H1 (cell line): ENCODE measurements around the gene ZNF785. TPM values are rescaled to one million over a fixed set of nuclear protein-coding genes. Genes with fewer than 3 reads are reported as not detected.
A peak's percentile ranks its signal among the peaks of the same experiment; 100 is the strongest.

Experiments used
- CTCF ChIA-PET: fragments of 300-600 bp; sonication (Branson Sonifier 250); formaldehyde crosslinking; loops from one replicate; lab custom pipeline; 2021; ENCODE audit not compliant: partially characterized antibody; lab: Charles Lee
- POLR2A ChIA-PET: fragments of 300-600 bp; sonication (Branson Sonifier 250); formaldehyde crosslinking; loops from one replicate; lab custom pipeline; 2021; ENCODE audit warnings: inconsistent platforms; ENCODE audit not compliant: partially characterized antibody; lab: Charles Lee
- DNase-seq, 2 experiments: peaks; one replicate each; pipeline versions ENCODE4 v3.0.0 to v3.0.0-alpha.2; 2010 to 2022; ENCODE audit warnings: low spot score in 2 of 2, low read depth in 1 of 2, mixed read lengths in 1 of 2
- FAIRE-seq: peaks from 2 replicates; lab custom pipeline; 2011; peaks lifted over from hg19 to GRCh38; lab: Jason Lieb, UNC
- H2AFZ ChIP-seq: 2 replicates; pipeline ENCODE4 v1.8.1; 2012; ENCODE audit warnings: low read length, inconsistent platforms
- H2AK5ac ChIP-seq: 2 replicates; pipeline ENCODE4 v1.6.1; 2013; ENCODE audit warnings: low read depth, low read length
- H2BK120ac ChIP-seq: replicated peaks from 2 replicates; pipeline ENCODE3; 2013; ENCODE audit warnings: low read depth, low read length, inconsistent platforms
- H2BK12ac ChIP-seq: 2 replicates; pipeline ENCODE4 v1.6.1; 2013; ENCODE audit warnings: low read depth, low read length
- H2BK15ac ChIP-seq: 2 replicates; pipeline ENCODE4 v1.6.1; 2013; ENCODE audit warnings: low read length
- H2BK20ac ChIP-seq: 2 replicates; pipeline ENCODE4 v1.6.1; 2013; ENCODE audit warnings: low read length
- H2BK5ac ChIP-seq: 2 replicates; pipeline ENCODE4 v1.6.1; 2013; ENCODE audit warnings: low read depth, low read length
- H3K14ac ChIP-seq: 2 replicates; pipeline ENCODE4 v1.6.1; 2013; ENCODE audit warnings: inconsistent platforms; ENCODE audit not compliant: insufficient read length
- H3K18ac ChIP-seq: 2 replicates; pipeline ENCODE4 v1.6.1; 2013; ENCODE audit warnings: low read length; ENCODE audit errors: extremely low read depth
- H3K23ac ChIP-seq: 2 replicates; pipeline ENCODE4 v1.6.1; 2013; ENCODE audit warnings: inconsistent platforms; ENCODE audit not compliant: insufficient read length
- H3K23me2 ChIP-seq: 2 replicates; pipeline ENCODE4 v1.6.1; 2013; ENCODE audit warnings: low read depth, low read length
- H3K27ac ChIP-seq: 2 replicates; pipeline ENCODE4 v1.6.1; 2011; ENCODE audit warnings: low read depth, low read length, inconsistent platforms
- H3K27me3 ChIP-seq, 4 experiments: replicated peaks in 1 of 4; 1 replicate in 1 of 4; 2 replicates in 3 of 4; pipeline versions ENCODE4 v1.6.1 to v1.8.1; 2011 to 2013; ENCODE audit warnings: low read length in 3 of 4, mild to moderate bottlenecking in 3 of 4, inconsistent platforms in 2 of 4, mixed read lengths in 2 of 4, moderate library complexity in 1 of 4; ENCODE audit not compliant: control insufficient read depth in 3 of 4, insufficient read depth in 3 of 4; ENCODE audit errors: extremely low read depth in 1 of 4
- H3K36me3 ChIP-seq, 4 experiments: 2 replicates each; pipeline versions ENCODE4 v1.6.1 to v1.8.1; 2011 to 2013; ENCODE audit warnings: mild to moderate bottlenecking in 4 of 4, low read length in 3 of 4, moderate library complexity in 2 of 4, control low read depth in 1 of 4, inconsistent platforms in 1 of 4; ENCODE audit not compliant: insufficient read depth in 4 of 4, control insufficient read depth in 2 of 4
- H3K4ac ChIP-seq: replicated peaks from 2 replicates; pipeline ENCODE3; 2013; ENCODE audit warnings: low read length, low read depth, mixed read lengths, inconsistent platforms; ENCODE audit not compliant: insufficient read length
- H3K4me1 ChIP-seq, 4 experiments: replicated peaks in 1 of 4; 1 replicate in 1 of 4; 2 replicates in 3 of 4; pipeline versions ENCODE4 v1.6.1 to v1.8.1; 2011 to 2013; ENCODE audit warnings: low read length in 3 of 4, inconsistent platforms in 2 of 4, mixed read lengths in 1 of 4; ENCODE audit not compliant: insufficient read depth in 4 of 4, control insufficient read depth in 3 of 4
- H3K4me2 ChIP-seq, 2 experiments: 2 replicates each; pipeline versions ENCODE4 v1.6.1 to v1.8.1; 2011 to 2013; ENCODE audit warnings: low read depth in 2 of 2, low read length in 2 of 2, control low read depth in 1 of 2, inconsistent platforms in 1 of 2, mild to moderate bottlenecking in 1 of 2; ENCODE audit not compliant: insufficient read depth in 1 of 2
- H3K4me3 ChIP-seq, 4 experiments: fragments of 200-600, 300-600 bp in 1 of 4; sonication (generic), shearing (Covaris generic), sonication (Bioruptor Twin) in 1 of 4; 2 replicates each; pipeline versions ENCODE4 v1.5.1 to v1.8.1; 2011 to 2016; ENCODE audit warnings: low read length in 4 of 4, low read depth in 3 of 4, control low read depth in 2 of 4, inconsistent platforms in 2 of 4, mild to moderate bottlenecking in 2 of 4, mixed read lengths in 1 of 4, moderate library complexity in 1 of 4; ENCODE audit not compliant: insufficient read depth in 2 of 4; ENCODE audit errors: extremely low read depth in 1 of 4
- H3K56ac ChIP-seq: replicated peaks from 2 replicates; pipeline ENCODE3; 2013; ENCODE audit warnings: low read depth, mild to moderate bottlenecking, mixed read lengths, low read length, inconsistent platforms; ENCODE audit not compliant: insufficient read length
- H3K79me1 ChIP-seq: 2 replicates; pipeline ENCODE4 v1.6.1; 2013; ENCODE audit warnings: low read depth, low read length, control low read depth
- H3K79me2 ChIP-seq, 2 experiments: 2 replicates each; pipeline versions ENCODE4 v1.6.1 to v1.8.1; 2012 to 2013; ENCODE audit warnings: low read length in 2 of 2, mild to moderate bottlenecking in 2 of 2, inconsistent platforms in 1 of 2; ENCODE audit not compliant: insufficient read depth in 2 of 2, control insufficient read depth in 1 of 2
- H3K9ac ChIP-seq, 4 experiments: replicated peaks in 1 of 4; 1 replicate in 1 of 4; 2 replicates in 3 of 4; pipeline versions ENCODE4 v1.6.1 to v1.8.1; 2011 to 2013; ENCODE audit warnings: low read depth in 3 of 4, low read length in 3 of 4, control low read depth in 2 of 4, mild to moderate bottlenecking in 2 of 4, moderate library complexity in 2 of 4, inconsistent platforms in 1 of 4; ENCODE audit errors: extremely low read depth in 1 of 4
- H3K9me3 ChIP-seq, 2 experiments: 2 replicates each; pipeline versions ENCODE4 v1.6.1 to v1.8.1; 2012 to 2013; ENCODE audit warnings: mild to moderate bottlenecking in 2 of 2, moderate library complexity in 2 of 2, control low read depth in 1 of 2, inconsistent platforms in 1 of 2, low read depth in 1 of 2, low read length in 1 of 2, mixed read lengths in 1 of 2; ENCODE audit not compliant: insufficient read depth in 2 of 2
- H4K20me1 ChIP-seq, 2 experiments: replicated peaks in 1 of 2; 2 replicates each; pipeline versions ENCODE3 to v1.8.1; 2011 to 2013; ENCODE audit warnings: inconsistent platforms in 2 of 2, low read length in 2 of 2, mild to moderate bottlenecking in 1 of 2; ENCODE audit not compliant: insufficient read depth in 2 of 2, control insufficient read depth in 1 of 2
- H4K5ac ChIP-seq: 2 replicates; pipeline ENCODE4 v1.6.1; 2013; ENCODE audit warnings: low read length, low read depth, mixed read lengths, inconsistent platforms; ENCODE audit not compliant: insufficient read length
- H4K8ac ChIP-seq: 2 replicates; pipeline ENCODE4 v1.8.0; 2013; ENCODE audit warnings: mild to moderate bottlenecking, moderate library complexity, low read length, inconsistent platforms; ENCODE audit not compliant: insufficient read depth; ENCODE audit errors: extremely low read depth
- H4K91ac ChIP-seq: replicated peaks from 2 replicates; pipeline ENCODE3; 2013; ENCODE audit warnings: low read length, mixed read lengths, inconsistent platforms; ENCODE audit not compliant: insufficient read length
- CHD2 ChIP-seq: IDR thresholded peaks from 2 replicates; pipeline ENCODE4 v1.6.1; 2012; ENCODE audit warnings: low read length, improper control_type of control experiment
- GABPA ChIP-seq: IDR thresholded peaks from 2 replicates; pipeline ENCODE4 v1.6.1; 2011; ENCODE audit warnings: mild to moderate bottlenecking, low read length, moderate library complexity, borderline replicate concordance; ENCODE audit not compliant: insufficient read depth
- KDM1A ChIP-seq: fragments of 200-600, 300-600 bp; sonication (generic); IDR thresholded peaks from 2 replicates; pipeline ENCODE4 v1.7.1; 2016; ENCODE audit warnings: mild to moderate bottlenecking, low read length, borderline replicate concordance
- WGBS, 2 experiments: shearing (Covaris generic) in 1 of 2; methylation state at CpG; one replicate each; pipeline versions ENCODE4 v1.1.6 to v1.1.7; 2013 to 2015; ENCODE audit warnings: low lambda C conversion rate in 2 of 2, mixed read lengths in 2 of 2, inconsistent platforms in 1 of 2, low coverage in 1 of 2, missing lambda C conversion rate in 1 of 2; ENCODE audit not compliant: insufficient replicate concordance in 2 of 2, insufficient coverage in 1 of 2, insufficient read length in 1 of 2; ENCODE audit errors: extremely low coverage in 1 of 2, missing lambda C conversion rate in 1 of 2; 5-methylcytosine and 5-hydroxymethylcytosine counted together
- polyA plus RNA-seq, 7 experiments: library from polyadenylated mRNA; depleted of rRNA in 3 of 7; stranded (reverse) in 5 of 7; unstranded in 2 of 7; fragments of >200 nt in 5 of 7; fragments of 200-250 nt in 2 of 7; gene quantifications; 1 replicate in 5 of 7; 2 replicates in 1 of 7; 4 replicates in 1 of 7; pipeline versions ENCODE4 v1.2.1 to v1.2.3, GENCODE V29; 2011 to 2013; ENCODE audit warnings: missing spikeins in 2 of 7, mixed read lengths in 2 of 7
- total RNA-seq: library from RNA; stranded (reverse); fragmentation: NEBNext Ultra II Directional; extraction: Animal tissue kit (Norgen Biotek cat#: 25700); gene quantifications from 2 replicates; pipeline ENCODE4 v1.2.1, GENCODE V29; 2021
- TF ChIP-seq, protein P1 (sequence below): IDR thresholded peaks from 2 replicates; pipeline ENCODE4 v1.6.1; 2011; ENCODE audit warnings: low read length, improper control_type of control experiment

The ZNF785 gene
- total and polyA plus RNA-seq, 2 of the 8 experiments (the other 6 are each of a cell fraction or from before 2014, with no cell fraction given): 8.6 to 12.9 TPM

DNA sequence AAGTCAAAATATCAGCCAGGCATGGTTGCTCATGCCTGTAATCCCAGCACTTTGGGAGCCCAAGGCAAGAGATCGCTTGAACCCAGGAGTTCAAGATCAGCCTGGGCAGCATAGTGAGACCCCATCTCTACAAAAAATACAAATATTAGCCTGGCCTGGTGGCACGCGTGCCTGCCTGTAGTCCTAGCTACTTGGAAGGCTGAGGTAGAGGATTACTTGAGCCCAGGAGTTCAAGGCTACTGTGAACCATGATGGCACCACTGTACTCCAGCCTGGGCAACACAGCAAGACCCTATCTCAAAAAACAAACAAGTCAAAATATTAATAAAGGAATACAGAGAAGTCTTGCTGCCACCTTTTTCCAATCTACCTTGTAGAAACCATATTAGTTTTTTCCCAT, 20.5 kb upstream of the ZNF785 start:
- Histone ChIP-seq H3K4ac (no peak overlapping the region), H3K79me2 (0 out of 4 replicates have a peak, but pooled peaks cover 0 to 5% of the 10 kb centered on the region in 2 experiments), H2AK5ac (no peak overlapping the region), H2BK12ac (no peak overlapping the region), H3K4me3 (no peak overlapping the region), H3K36me3 (peaks cover 6 to 36% (median 24%) of the 10 kb centered on the region in 4 experiments; a peak in 7 of 8 replicates), H3K14ac (no peak overlapping the region), H3K4me1 (peaks cover 0 to 2% (median 2%) of the 10 kb centered on the region in 4 experiments; a peak in 3 of 7 replicates), H2BK15ac (no peak overlapping the region), H3K23ac (no peak overlapping the region), H3K23me2 (peaks cover 2% of the 10 kb centered on the region; the same call in 1 of the 2 replicates), H3K9me3 (no peaks in the 10 kb centered on the region), H3K27me3 (no peaks in the 10 kb centered on the region), H2AFZ (no peak overlapping the region), H3K9ac (no peak overlapping the region), H3K56ac (no peak overlapping the region), H3K27ac (no peak overlapping the region), H2BK20ac (no peak overlapping the region), H4K20me1 (peaks cover 0 to 2% of the 10 kb centered on the region in 2 experiments), H2BK5ac (no peak overlapping the region), H4K91ac (no peak overlapping the region), H4K8ac (no peak overlapping the region), H3K4me2 (no peak overlapping the region), H3K79me1 (no peaks in the 10 kb centered on the region; the same call in 1 of the 2 replicates), H4K5ac (no peak overlapping the region), H3K18ac (no peak overlapping the region), H2BK120ac (no peak overlapping the region)
- TF ChIP-seq GABPA (no peak), KDM1A (peak; percentile 62; the same call in 1 of the 2 replicates), CHD2 (no peak)
- TF ChIP-seq, protein P1, sequence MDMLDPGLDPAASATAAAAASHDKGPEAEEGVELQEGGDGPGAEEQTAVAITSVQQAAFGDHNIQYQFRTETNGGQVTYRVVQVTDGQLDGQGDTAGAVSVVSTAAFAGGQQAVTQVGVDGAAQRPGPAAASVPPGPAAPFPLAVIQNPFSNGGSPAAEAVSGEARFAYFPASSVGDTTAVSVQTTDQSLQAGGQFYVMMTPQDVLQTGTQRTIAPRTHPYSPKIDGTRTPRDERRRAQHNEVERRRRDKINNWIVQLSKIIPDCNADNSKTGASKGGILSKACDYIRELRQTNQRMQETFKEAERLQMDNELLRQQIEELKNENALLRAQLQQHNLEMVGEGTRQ: no peak
- ChIA-PET CTCF (interaction anchor here (0.6 to 3.7 kb wide), 6 partner anchors 8 to 124 kb away, joined by 3 to 13 read pairs (median 3); partner anchors contain the start of gene ZNF785), POLR2A (interaction anchor here (0.6 to 2.0 kb wide), 3 partner anchors 9 to 34 kb away, joined by 3 to 6 read pairs (median 3); partner anchors contain the start of gene ZNF688)
- no peak for FAIRE-seq
- DNase-seq: no peak
- WGBS, 2 experiments: 94% methylated on average over 3 of the region's 3 CpGs; no CpG with 5 or more reads in 1 of the 2 experiments
